B cell (primary cell): ENCODE measurements around the gene ABCA2.

Experiments used
- EZH2 ChIP-seq: IDR thresholded peaks from 2 replicates; pipeline ENCODE4 v1.6.1; 2012; ENCODE audit warnings: borderline replicate concordance, low read depth, mild to moderate bottlenecking, moderate library complexity, low read length; ENCODE audit not compliant: insufficient read depth, poor library complexity, severe bottlenecking
- TF ChIP-seq, protein P1 (sequence below): fragments of 200-600 bp; IDR thresholded peaks from one replicate; pipeline ENCODE4 v1.8.0; 2022; ENCODE audit warnings: antibody characterized with exemption, mild to moderate bottlenecking

DNA sequence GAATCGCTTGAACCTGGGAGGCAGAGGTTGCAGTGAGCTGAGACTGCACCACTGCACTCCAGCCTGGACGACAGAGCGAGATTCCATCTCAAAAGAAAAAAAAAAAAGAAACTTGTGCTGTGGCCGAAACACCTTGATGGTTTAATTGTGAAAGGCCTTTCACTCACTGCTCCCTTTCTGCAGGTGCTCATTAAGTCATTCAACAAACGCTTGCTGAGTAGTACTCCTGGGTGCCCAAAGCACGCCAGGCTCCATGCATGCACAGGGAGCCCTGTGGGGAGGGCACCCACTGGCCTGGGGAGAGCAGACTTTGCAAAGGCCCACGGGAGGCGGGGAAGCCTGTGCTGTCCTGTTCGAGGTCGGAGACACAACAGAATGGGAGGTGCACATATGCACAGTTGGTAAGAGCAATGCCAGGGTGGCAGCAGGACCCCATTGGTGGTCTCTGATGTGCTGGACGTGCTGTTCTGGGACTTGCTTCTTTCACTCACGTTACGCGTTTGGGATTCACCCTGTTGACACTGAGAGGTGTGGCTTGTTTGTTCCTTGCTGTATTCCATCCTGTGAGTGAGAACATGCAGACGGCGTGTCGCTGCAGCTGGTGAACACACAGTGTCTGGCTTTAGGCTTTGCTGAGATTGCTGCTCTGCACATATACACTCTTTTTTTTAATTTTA, 28.8 kb upstream of the ABCA2 start:
- TF ChIP-seq, protein P1, sequence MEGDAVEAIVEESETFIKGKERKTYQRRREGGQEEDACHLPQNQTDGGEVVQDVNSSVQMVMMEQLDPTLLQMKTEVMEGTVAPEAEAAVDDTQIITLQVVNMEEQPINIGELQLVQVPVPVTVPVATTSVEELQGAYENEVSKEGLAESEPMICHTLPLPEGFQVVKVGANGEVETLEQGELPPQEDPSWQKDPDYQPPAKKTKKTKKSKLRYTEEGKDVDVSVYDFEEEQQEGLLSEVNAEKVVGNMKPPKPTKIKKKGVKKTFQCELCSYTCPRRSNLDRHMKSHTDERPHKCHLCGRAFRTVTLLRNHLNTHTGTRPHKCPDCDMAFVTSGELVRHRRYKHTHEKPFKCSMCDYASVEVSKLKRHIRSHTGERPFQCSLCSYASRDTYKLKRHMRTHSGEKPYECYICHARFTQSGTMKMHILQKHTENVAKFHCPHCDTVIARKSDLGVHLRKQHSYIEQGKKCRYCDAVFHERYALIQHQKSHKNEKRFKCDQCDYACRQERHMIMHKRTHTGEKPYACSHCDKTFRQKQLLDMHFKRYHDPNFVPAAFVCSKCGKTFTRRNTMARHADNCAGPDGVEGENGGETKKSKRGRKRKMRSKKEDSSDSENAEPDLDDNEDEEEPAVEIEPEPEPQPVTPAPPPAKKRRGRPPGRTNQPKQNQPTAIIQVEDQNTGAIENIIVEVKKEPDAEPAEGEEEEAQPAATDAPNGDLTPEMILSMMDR, result no peak
- no peak for TF ChIP-seq EZH2
